Astrocyte of the spinal cord (primary cell): ENCODE measurements around the gene KIF4A.

ENCODE experiments used
- DNase-seq: peaks from one replicate; pipeline ENCODE4 v3.0.0; 2011; ENCODE audit warnings: low read depth, low spot score
- H3K4me3 ChIP-seq: 2 replicates; pipeline ENCODE4 v1.5.1; 2011; ENCODE audit warnings: low read depth, mild to moderate bottlenecking, low read length, moderate library complexity
- CTCF ChIP-seq: IDR thresholded peaks from 2 replicates; pipeline ENCODE4 v1.5.1; 2012; ENCODE audit warnings: low read depth, mild to moderate bottlenecking, low read length, inconsistent platforms
- in situ Hi-C: cut with HindIII; loops from 2 replicates; pipeline ENCODE4 v1.10.0; 2017; ENCODE audit warnings: low sequenced_read_pairs

KIF4A gene

GRCh38 chrX:70253377-70254062 is 36.4 kb upstream of the KIF4A start:
- no peak overlapping the region for H3K4me3 ChIP-seq
- DNase-seq = no peak
- in situ Hi-C loops = no loop called here
- TF ChIP-seq CTCF = no peak

GRCh38 chrX:70254063-70254400 is 35.9 kb upstream of the KIF4A start:
- DNase-seq = no peak

GRCh38 chrX:70254909-70255308 is 35.0 kb upstream of the KIF4A start:
- in situ Hi-C loops = no loop called here
- TF ChIP-seq CTCF = no peak
- H3K4me3 ChIP-seq = no peak overlapping the region
- no peak for DNase-seq

More at GRCh38 chrX:70254063-70254400, 35.9 kb upstream of the KIF4A start:
- no peak for TF ChIP-seq CTCF
- H3K4me3 ChIP-seq = no peak overlapping the region
- in situ Hi-C loops = no loop called here

GRCh38 chrX:70255452-70255851 is 34.5 kb upstream of the KIF4A start:
- in situ Hi-C loops = no loop called here
- no peak overlapping the region for H3K4me3 ChIP-seq
- DNase-seq = no peak
- no peak for TF ChIP-seq CTCF

GRCh38 chrX:70257423-70258288 is 32.2 kb upstream of the KIF4A start:
- no peak for TF ChIP-seq CTCF
- in situ Hi-C loops = no loop called here
- no peak overlapping the region for H3K4me3 ChIP-seq
- DNase-seq = no peak

- DNase-seq = no peak
- TF ChIP-seq CTCF = no peak
- in situ Hi-C loops = no loop called here
- no peak within 1 kb of the TSS for H3K4me3 ChIP-seq
Observed at GRCh38 chrX:70260104-70260503, 29.8 kb upstream of the KIF4A start, which contains the start of gene P2RY4. P2RY4 (minus strand) TSS chrX:70260204; CDS start chrX:70259624, 580 bp downstream.
